NCI-H1417 (cell line): Measurements from ENCODE around the gene FXYD7.

Source experiments
- DNase-seq, 3 experiments: peaks; one replicate each; lab custom pipeline; 2025; lab: John Stamatoyannopoulos, UW

FXYD7 gene

GRCh38 chr19:35199481-35199880 is 56.4 kb downstream of the FXYD7 start:
- DNase-seq = no peak

- no peak for DNase-seq
Observed at GRCh38 chr19:35202722-35203688, 60.0 kb downstream of the FXYD7 start.
